ENCODE data around the gene FYN. TPM values are rescaled to one million over a fixed set of nuclear protein-coding genes. Genes with fewer than 3 reads are reported as not detected.

FYN gene
- total and polyA plus RNA-seq, 2 of the 4 experiments (the other 2 are of a cell fraction) = 30.8 to 36.4 TPM

DNA sequence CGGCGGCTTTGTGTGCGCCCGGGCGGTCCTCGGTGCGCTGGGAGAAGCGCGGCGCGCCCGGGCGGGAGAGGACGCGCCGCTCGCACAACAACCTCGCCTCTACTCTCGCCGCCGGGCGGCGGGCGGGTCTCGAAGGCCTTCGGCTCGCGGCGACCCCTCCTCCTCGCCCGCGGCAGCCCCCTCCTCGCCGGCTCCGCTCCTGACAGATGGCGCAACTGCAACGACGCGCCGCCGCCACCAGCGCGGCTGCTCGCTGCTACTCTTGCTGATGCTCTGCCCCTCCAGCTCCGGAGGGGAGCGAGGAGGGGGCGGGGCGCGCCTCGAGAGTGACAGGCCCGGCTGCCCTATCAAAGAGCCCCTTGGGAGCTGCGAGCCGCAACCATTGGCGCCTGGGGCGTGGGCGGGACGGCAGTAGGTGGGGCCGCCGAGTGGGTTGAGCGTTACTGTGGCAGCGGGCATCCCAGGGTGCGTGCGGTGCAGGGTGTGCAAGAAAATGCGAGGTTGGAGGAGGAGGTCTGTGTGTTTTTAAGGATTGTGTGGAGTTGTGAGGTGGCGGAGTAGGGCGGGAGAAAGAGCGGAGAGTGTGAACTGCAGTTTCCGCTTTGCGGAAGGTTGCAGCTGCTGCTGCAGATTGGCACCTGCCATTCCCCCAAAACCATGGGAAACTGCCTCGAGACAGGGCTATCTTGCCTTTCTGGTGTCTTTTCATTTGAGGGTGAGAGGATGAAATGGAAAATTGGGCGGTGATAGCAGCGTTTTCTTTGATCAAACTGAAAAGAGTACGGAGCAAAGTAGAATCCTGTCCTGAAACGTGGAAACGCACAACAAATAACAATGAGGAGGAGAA lies at the start of gene FYN (continued):
- TF ChIP-seq NFE2L2 (IDR thresholded peaks at IDR 0.05; ENCODE audit: low read depth, low read length) = no peak
- TF ChIP-seq MAFK (IDR thresholded peaks at IDR 0.05; ENCODE audit: low read depth, low read length) = no peak
- no peak for TF ChIP-seq RCOR1 (IDR thresholded peaks at IDR 0.05; ENCODE audit: insufficient replicate concordance, low read length)
- TF ChIP-seq POLR2A (IDR thresholded peaks at IDR 0.05; ENCODE audit: low read depth, low read length) = peak; percentile 81
- TF ChIP-seq MXI1 (IDR thresholded peaks at IDR 0.05; ENCODE audit: borderline replicate concordance, low read depth, low read length) = peak; percentile 56; the same call in 1 of the 2 replicates
- TF ChIP-seq CEBPB (IDR thresholded peaks at IDR 0.05; ENCODE audit: low read depth, low read length) = peak; percentile 92

Measured in IMR-90 (cell line).